GM10266 (cell line): ENCODE data around the gene TMCC2.

ENCODE experiments used
- DNase-seq: peaks from one replicate; pipeline ENCODE4 v3.0.0; 2012; ENCODE audit errors: extremely low spot score
- TF ChIP-seq, protein P1 (sequence below): IDR thresholded peaks from 2 replicates; pipeline ENCODE4 v1.5.1; 2012; ENCODE audit warnings: mild to moderate bottlenecking, low read depth; ENCODE audit not compliant: control insufficient read depth, insufficient read depth; ENCODE audit errors: missing control alignments

TMCC2 gene

GRCh38 chr1:205301842-205302588, 74.3 kb downstream of the TMCC2 start:
- TF ChIP-seq, protein P1, sequence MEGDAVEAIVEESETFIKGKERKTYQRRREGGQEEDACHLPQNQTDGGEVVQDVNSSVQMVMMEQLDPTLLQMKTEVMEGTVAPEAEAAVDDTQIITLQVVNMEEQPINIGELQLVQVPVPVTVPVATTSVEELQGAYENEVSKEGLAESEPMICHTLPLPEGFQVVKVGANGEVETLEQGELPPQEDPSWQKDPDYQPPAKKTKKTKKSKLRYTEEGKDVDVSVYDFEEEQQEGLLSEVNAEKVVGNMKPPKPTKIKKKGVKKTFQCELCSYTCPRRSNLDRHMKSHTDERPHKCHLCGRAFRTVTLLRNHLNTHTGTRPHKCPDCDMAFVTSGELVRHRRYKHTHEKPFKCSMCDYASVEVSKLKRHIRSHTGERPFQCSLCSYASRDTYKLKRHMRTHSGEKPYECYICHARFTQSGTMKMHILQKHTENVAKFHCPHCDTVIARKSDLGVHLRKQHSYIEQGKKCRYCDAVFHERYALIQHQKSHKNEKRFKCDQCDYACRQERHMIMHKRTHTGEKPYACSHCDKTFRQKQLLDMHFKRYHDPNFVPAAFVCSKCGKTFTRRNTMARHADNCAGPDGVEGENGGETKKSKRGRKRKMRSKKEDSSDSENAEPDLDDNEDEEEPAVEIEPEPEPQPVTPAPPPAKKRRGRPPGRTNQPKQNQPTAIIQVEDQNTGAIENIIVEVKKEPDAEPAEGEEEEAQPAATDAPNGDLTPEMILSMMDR, result no peak
- no peak for DNase-seq

DNA sequence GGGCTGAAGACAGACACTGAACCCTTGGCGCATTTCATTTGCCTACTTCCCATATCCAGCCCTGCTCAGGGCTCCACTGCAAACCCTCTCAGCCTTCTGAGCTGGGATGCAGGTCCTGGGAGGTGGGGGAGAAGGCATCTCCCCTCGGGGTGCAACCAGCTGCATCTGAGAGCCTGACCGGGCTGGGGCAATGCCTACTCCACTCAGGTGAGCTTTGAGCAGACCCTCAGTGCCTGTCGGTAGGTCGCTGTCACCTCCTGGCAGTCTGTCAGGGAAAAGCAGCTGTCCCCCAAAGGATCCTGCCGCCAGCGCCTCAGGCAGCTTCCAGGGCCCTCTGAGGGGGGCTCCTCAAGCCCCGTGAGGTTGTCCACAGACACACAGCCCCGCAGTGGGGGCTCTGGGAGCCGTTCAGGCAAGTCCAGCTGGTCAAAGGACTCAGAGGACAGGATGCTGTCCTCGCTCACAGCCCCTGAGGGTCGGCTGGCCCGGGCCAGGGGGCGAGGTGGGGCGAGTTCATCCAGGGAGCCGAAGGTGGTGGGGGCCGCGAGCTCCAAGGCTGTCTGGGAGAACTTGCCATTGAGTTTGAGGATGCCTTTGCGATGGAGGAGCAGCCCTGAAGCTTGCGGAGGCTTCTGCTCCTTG, 75.6 kb downstream of the TMCC2 start:
- DNase-seq, result no peak
- TF ChIP-seq, protein P1, result no peak

DNA sequence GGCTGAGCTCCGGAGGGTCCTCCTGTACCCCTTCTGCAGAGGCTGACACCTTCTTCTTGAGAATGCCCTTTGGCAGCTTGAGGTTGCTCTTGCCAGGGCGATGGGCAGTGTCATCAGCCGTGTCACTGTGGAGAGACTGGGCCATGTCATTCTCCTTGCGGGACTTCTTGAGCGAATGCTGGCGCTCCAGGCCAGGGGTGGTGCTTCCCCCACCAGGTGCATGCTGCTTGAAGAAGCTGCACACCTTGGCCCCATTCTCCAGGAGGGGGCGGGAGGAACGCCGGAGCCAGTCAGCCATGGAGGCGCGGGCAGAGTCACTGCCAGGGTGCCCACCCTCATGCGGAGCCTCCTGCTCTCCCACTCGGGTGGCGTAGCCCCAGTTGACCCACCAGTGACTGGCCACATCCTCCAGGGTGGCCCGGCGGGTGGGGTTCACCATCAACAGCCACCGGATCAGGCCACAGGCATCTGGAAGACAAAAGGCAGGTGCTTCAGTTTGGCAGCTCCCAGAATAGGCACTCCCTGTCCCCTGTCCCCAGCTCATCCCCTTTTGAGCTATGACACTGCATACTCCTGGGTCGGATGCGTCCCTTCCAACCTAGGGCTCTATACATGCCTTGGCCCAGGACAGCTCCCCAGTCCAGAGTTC, 76.4 kb downstream of the TMCC2 start:
- no peak for DNase-seq
- TF ChIP-seq, protein P1, result no peak

GRCh38 chr1:205304695-205305070, 76.9 kb downstream of the TMCC2 start:
- no peak for DNase-seq
- TF ChIP-seq, protein P1, result no peak

- TF ChIP-seq, protein P1, result no peak
- DNase-seq, result no peak
These were observed 79.3 kb downstream of the TMCC2 start for GRCh38 chr1:205306929-205307566.

- DNase-seq, result no peak
- TF ChIP-seq, protein P1, result no peak
These were observed 82.0 kb downstream of the TMCC2 start for GRCh38 chr1:205309741-205310140.
